Tibial nerve (tissue), 3 donors: Measurements from ENCODE around the gene ASXL1.

Source experiments
- POLR2A ChIP-seq, 2 donors: fragments of 450-650 bp; IDR thresholded peaks; one replicate each; pipeline ENCODE4 v1.6.1; 2017; ENCODE audit warnings: antibody characterized with exemption in 2 of 2, mild to moderate bottlenecking in 2 of 2, moderate library complexity in 2 of 2
- TF ChIP-seq, protein P1 (sequence below), 5 experiments: fragments of 200-600 bp in 3 of 5; fragments of 450-650 bp in 2 of 5; sonication (generic) in 3 of 5; IDR thresholded peaks; one replicate each; pipeline ENCODE4 v1.5.1; 2016 to 2019; ENCODE audit warnings: antibody characterized with exemption in 5 of 5, mild to moderate bottlenecking in 3 of 5, moderate library complexity in 2 of 5

DNA sequence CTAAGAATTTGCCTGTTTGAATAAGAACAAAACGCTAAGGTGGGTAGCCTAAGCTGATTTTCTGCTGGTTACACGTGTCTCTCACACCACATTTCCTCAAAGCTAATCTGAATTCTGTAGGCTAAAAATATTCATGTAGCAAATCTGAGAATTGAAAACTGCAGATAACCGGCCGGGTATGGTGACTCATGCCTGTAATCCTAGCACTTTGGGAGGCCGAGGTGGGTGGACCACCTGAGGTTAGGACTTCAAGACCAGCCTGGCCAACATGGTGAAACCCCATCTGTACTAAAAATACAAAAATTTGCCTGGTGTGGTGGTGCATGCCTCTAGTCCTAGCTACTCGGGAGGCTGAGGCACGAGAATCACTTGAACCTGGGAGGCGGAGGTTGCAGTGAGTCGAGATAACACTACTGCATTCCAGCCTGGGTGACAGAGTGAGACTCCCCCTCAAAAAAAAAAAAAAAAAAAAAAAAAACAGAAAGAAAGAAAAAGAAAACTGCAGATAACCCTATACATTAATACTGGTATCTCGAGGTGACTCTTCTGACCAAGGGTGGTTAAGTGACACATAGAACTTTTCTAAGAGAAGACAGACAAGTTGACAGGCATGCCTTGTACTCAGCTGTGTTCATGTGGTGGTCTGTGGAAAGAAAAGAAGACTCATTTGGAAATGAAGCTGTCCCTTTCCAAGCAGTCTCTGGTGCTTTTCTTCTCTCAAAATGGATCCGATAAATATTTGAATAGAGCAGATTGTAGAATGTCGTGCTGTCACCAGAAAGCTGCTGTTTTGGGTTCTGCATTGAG, 24.7 kb upstream of the ASXL1 start:
- no peak for TF ChIP-seq POLR2A (IDR thresholded peaks at IDR 0.05)
- TF ChIP-seq, protein P1, sequence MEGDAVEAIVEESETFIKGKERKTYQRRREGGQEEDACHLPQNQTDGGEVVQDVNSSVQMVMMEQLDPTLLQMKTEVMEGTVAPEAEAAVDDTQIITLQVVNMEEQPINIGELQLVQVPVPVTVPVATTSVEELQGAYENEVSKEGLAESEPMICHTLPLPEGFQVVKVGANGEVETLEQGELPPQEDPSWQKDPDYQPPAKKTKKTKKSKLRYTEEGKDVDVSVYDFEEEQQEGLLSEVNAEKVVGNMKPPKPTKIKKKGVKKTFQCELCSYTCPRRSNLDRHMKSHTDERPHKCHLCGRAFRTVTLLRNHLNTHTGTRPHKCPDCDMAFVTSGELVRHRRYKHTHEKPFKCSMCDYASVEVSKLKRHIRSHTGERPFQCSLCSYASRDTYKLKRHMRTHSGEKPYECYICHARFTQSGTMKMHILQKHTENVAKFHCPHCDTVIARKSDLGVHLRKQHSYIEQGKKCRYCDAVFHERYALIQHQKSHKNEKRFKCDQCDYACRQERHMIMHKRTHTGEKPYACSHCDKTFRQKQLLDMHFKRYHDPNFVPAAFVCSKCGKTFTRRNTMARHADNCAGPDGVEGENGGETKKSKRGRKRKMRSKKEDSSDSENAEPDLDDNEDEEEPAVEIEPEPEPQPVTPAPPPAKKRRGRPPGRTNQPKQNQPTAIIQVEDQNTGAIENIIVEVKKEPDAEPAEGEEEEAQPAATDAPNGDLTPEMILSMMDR (IDR thresholded peaks at IDR 0.05): no peak
